ENCODE measurements around the gene KIAA1328.

DNA sequence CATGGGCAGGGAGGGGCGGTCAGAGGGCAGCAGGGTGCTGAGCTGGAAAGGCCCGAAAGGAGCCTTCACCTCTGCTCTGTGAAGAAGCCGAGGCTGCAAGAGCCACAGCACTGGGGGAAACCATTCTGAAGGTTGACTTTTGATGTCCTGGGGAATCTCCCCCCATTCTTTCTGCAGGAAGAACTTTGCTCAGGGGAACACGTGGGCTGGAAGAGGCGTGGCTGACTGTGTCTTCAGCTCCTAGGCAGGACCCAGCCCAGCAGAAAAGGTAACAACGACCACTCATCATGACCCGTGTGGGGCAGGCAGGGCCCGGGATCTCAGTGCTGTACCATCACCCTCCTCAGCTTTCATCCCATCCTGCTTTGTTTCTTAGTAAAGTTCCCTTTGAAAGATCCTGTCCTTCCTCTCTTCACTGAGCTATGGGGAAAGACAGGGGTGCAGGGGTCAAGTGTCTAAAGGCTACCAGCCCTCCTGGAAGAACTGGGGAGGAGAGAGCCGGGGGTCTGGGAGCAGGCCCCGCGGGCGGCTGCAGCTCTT lies 424.0 kb downstream of the KIAA1328 start:
- TF ChIP-seq, protein P1, sequence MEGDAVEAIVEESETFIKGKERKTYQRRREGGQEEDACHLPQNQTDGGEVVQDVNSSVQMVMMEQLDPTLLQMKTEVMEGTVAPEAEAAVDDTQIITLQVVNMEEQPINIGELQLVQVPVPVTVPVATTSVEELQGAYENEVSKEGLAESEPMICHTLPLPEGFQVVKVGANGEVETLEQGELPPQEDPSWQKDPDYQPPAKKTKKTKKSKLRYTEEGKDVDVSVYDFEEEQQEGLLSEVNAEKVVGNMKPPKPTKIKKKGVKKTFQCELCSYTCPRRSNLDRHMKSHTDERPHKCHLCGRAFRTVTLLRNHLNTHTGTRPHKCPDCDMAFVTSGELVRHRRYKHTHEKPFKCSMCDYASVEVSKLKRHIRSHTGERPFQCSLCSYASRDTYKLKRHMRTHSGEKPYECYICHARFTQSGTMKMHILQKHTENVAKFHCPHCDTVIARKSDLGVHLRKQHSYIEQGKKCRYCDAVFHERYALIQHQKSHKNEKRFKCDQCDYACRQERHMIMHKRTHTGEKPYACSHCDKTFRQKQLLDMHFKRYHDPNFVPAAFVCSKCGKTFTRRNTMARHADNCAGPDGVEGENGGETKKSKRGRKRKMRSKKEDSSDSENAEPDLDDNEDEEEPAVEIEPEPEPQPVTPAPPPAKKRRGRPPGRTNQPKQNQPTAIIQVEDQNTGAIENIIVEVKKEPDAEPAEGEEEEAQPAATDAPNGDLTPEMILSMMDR (IDR thresholded peaks at IDR 0.05) = peak in 1 of 6 experiments; percentile 5
- TF ChIP-seq POLR2A (IDR thresholded peaks at IDR 0.05) = no peak

All from Peyer's patch (tissue), 4 donors.